Fibroblast of lung (primary cell): ENCODE results near the gene CDC37.

Source experiments
- EZH2 ChIP-seq: IDR thresholded peaks from 2 replicates; pipeline ENCODE4 v1.5.1; 2012; ENCODE audit warnings: low read length, control low read depth, mild to moderate bottlenecking; ENCODE audit errors: missing control alignments
- TF ChIP-seq, protein P1 (sequence below), 2 donors: IDR thresholded peaks in 1 of 2; conservative IDR thresholded peaks in 1 of 2; 1 replicate in 1 of 2; 2 replicates in 1 of 2; pipeline ENCODE4 v1.5.1; 2011 to 2012; ENCODE audit warnings: low read length in 2 of 2, control low read depth in 1 of 2, inconsistent platforms in 1 of 2, low read depth in 1 of 2, mild to moderate bottlenecking in 1 of 2

- TF ChIP-seq, protein P1, sequence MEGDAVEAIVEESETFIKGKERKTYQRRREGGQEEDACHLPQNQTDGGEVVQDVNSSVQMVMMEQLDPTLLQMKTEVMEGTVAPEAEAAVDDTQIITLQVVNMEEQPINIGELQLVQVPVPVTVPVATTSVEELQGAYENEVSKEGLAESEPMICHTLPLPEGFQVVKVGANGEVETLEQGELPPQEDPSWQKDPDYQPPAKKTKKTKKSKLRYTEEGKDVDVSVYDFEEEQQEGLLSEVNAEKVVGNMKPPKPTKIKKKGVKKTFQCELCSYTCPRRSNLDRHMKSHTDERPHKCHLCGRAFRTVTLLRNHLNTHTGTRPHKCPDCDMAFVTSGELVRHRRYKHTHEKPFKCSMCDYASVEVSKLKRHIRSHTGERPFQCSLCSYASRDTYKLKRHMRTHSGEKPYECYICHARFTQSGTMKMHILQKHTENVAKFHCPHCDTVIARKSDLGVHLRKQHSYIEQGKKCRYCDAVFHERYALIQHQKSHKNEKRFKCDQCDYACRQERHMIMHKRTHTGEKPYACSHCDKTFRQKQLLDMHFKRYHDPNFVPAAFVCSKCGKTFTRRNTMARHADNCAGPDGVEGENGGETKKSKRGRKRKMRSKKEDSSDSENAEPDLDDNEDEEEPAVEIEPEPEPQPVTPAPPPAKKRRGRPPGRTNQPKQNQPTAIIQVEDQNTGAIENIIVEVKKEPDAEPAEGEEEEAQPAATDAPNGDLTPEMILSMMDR (conservative IDR thresholded peaks at IDR 0.05 in 1 of 2, IDR thresholded peaks at IDR 0.05 in 1 of 2; ENCODE audit: low read depth in 1 of 2, low read length in 2 of 2) = no peak
- no peak for TF ChIP-seq EZH2
These were observed 50.3 kb downstream of the CDC37 start for GRCh38 chr19:10352764-10353671.
